ENCODE measurements around the gene TUBB4A.
A peak's percentile ranks its signal among the peaks of the same experiment; 100 is the strongest.
"Not testable (repeated sequence)": the region's sequence is repeated elsewhere in the genome, so short reads cannot be mapped to it uniquely, and the experiment has no call there.

The TUBB4A gene

GRCh38 chr19:6522712-6523111 is 20.6 kb upstream of the TUBB4A start:
- no peak for DNase-seq

- no peak for DNase-seq
Measured at GRCh38 chr19:6521718-6522646, 19.9 kb upstream of the TUBB4A start.

- DNase-seq = no peak
Measured at GRCh38 chr19:6519289-6519688, 17.2 kb upstream of the TUBB4A start.

GRCh38 chr19:6518145-6518911 is 16.2 kb upstream of the TUBB4A start:
- DNase-seq = no peak

- DNase-seq = peak; percentile 51 to 89
Measured at GRCh38 chr19:6516659-6517291, 14.7 kb upstream of the TUBB4A start.

GRCh38 chr19:6516018-6516658 is 14.0 kb upstream of the TUBB4A start:
- DNase-seq = peak in 1 of 2 experiments; percentile 79

- DNase-seq = no peak
Measured at GRCh38 chr19:6514926-6515544, 12.9 kb upstream of the TUBB4A start.

- no peak for DNase-seq
Measured at GRCh38 chr19:6514089-6514488, 12.0 kb upstream of the TUBB4A start.

GRCh38 chr19:6510618-6511017 is 8.5 kb upstream of the TUBB4A start:
- DNase-seq = no peak

GRCh38 chr19:6509118-6509971 is 7.2 kb upstream of the TUBB4A start:
- no peak for DNase-seq

GRCh38 chr19:6508028-6508771 is 6.1 kb upstream of the TUBB4A start:
- not testable (repeated sequence) for DNase-seq

- no peak for DNase-seq
Measured at GRCh38 chr19:6503407-6504201, 1.5 kb upstream of the TUBB4A start.

GRCh38 chr19:6500837-6501739 is 1.0 kb downstream of the TUBB4A start:
- no peak for DNase-seq

GRCh38 chr19:6499052-6499790 is 2.9 kb downstream of the TUBB4A start:
- DNase-seq = no peak

- DNase-seq = no peak
Measured at GRCh38 chr19:6498294-6499036, 3.6 kb downstream of the TUBB4A start.

GRCh38 chr19:6495947-6496346 is 6.2 kb downstream of the TUBB4A start:
- no peak for DNase-seq

GRCh38 chr19:6494438-6495036 is 7.6 kb downstream of the TUBB4A start:
- DNase-seq = no peak

Data from NCI-H446 (cell line).